OCI-LY1 (cell line): ENCODE data around the gene FYN.

Source experiments
- H2AFZ ChIP-seq: fragments of 200-600 bp; sonication (generic), shearing (Covaris generic); 2 replicates; pipeline ENCODE4 v1.6.0; 2014; ENCODE audit warnings: antibody characterized with exemption, mild to moderate bottlenecking, low read length
- H3F3A ChIP-seq: fragments of 200-600 bp; sonication (generic), shearing (Covaris generic); 2 replicates; pipeline ENCODE4 v1.6.0; 2014; ENCODE audit warnings: mild to moderate bottlenecking, antibody characterized with exemption, low read length, moderate library complexity; ENCODE audit not compliant: insufficient read depth
- H3K27ac ChIP-seq: fragments of 200-600 bp; sonication (generic); 2 replicates; pipeline ENCODE4 v1.5.1; 2014; ENCODE audit warnings: low read length, mixed run types, mild to moderate bottlenecking, low read depth; ENCODE audit not compliant: poor library complexity, severe bottlenecking
- H3K27me3 ChIP-seq: fragments of 200-600 bp; sonication (generic); 2 replicates; pipeline ENCODE4 v1.6.0; 2014; ENCODE audit warnings: antibody characterized with exemption, mild to moderate bottlenecking, low read length, moderate library complexity; ENCODE audit not compliant: insufficient read depth
- H3K36me3 ChIP-seq: fragments of 200-600 bp; sonication (generic); 2 replicates; pipeline ENCODE4 v1.6.1; 2014; ENCODE audit warnings: mild to moderate bottlenecking, antibody characterized with exemption, low read length, moderate library complexity, mixed read lengths; ENCODE audit not compliant: insufficient read depth
- H3K4me1 ChIP-seq: fragments of 200-600 bp; sonication (generic); 2 replicates; pipeline ENCODE4 v1.5.1; 2014; ENCODE audit warnings: mild to moderate bottlenecking, low read length, moderate library complexity; ENCODE audit not compliant: insufficient read depth, severe bottlenecking
- H3K4me2 ChIP-seq: fragments of 200-600 bp; sonication (generic), shearing (Covaris generic); 2 replicates; pipeline ENCODE4 v1.6.1; 2014; ENCODE audit warnings: low read length
- H3K4me3 ChIP-seq: fragments of 200-600 bp; sonication (generic); 2 replicates; pipeline ENCODE4 v1.5.1; 2014; ENCODE audit warnings: low read length, low read depth, mild to moderate bottlenecking, mixed read lengths; ENCODE audit not compliant: poor library complexity, severe bottlenecking
- H3K79me2 ChIP-seq: fragments of 200-600 bp; shearing (Covaris generic); 2 replicates; pipeline ENCODE4 v1.6.1; 2016; ENCODE audit warnings: mixed run types, low read length, mixed read lengths; ENCODE audit not compliant: insufficient read depth
- H3K9ac ChIP-seq: fragments of 200-600 bp; sonication (generic), shearing (Covaris generic); 2 replicates; pipeline ENCODE4 v1.6.1; 2014; ENCODE audit warnings: mild to moderate bottlenecking, low read length, mixed read lengths
- H3K9me2 ChIP-seq: fragments of 200-600 bp; sonication (generic), shearing (Covaris generic); 2 replicates; pipeline ENCODE4 v1.6.1; 2014; ENCODE audit warnings: low read depth, mild to moderate bottlenecking, low read length, mixed read lengths
- H3K9me3 ChIP-seq: fragments of 200-600 bp; shearing (Covaris generic); 2 replicates; pipeline ENCODE4 v1.6.1; 2014; ENCODE audit warnings: low read length, mixed read lengths
- H4K20me1 ChIP-seq: fragments of 200-600 bp; sonication (generic), shearing (Covaris generic); 2 replicates; pipeline ENCODE4 v1.6.0; 2016; ENCODE audit warnings: mild to moderate bottlenecking, low read length; ENCODE audit not compliant: insufficient read depth
- CTCF ChIP-seq: fragments of 200-600 bp; sonication (generic), shearing (Covaris generic); IDR thresholded peaks from 2 replicates; pipeline ENCODE4 v1.5.1; 2017; ENCODE audit warnings: mild to moderate bottlenecking, antibody characterized with exemption, low read length, moderate library complexity, mixed read lengths
- EZH2 ChIP-seq: fragments of 200-600 bp; sonication (generic), shearing (Covaris generic); IDR thresholded peaks from 2 replicates; pipeline ENCODE4 v1.8.0; 2017; ENCODE audit warnings: borderline replicate concordance, mixed run types, mild to moderate bottlenecking, antibody characterized with exemption, low read length, moderate library complexity, mixed read lengths

The FYN gene

GRCh38 chr6:111734068-111735061 lies 138.9 kb downstream of the FYN start:
- Histone ChIP-seq H3K4me1 (no peaks in the 10 kb centered on the region), H3K27ac (no peak overlapping the region), H2AFZ (no peak overlapping the region), H3K9me2 (no peaks in the 10 kb centered on the region), H3K4me2 (no peak overlapping the region), H3F3A (no peaks in the 10 kb centered on the region), H3K27me3 (0 out of 2 replicates have a peak, but pooled peaks cover 4% of the 10 kb centered on the region), H4K20me1 (no peaks in the 10 kb centered on the region), H3K9me3 (no peaks in the 10 kb centered on the region), H3K79me2 (no peaks in the 10 kb centered on the region), H3K4me3 (no peak overlapping the region), H3K9ac (no peak overlapping the region), H3K36me3 (no peaks in the 10 kb centered on the region)
- TF ChIP-seq CTCF (no peak), EZH2 (no peak)

- Histone ChIP-seq H3K27ac (no peak overlapping the region), H3K9me3 (no peaks in the 10 kb centered on the region)
Measured at GRCh38 chr6:111732390-111732789, 140.9 kb downstream of the FYN start.

GRCh38 chr6:111731456-111732195 lies 141.6 kb downstream of the FYN start:
- H2AFZ ChIP-seq, result no peak overlapping the region
- 0 out of 2 replicates have a peak, but pooled peaks cover 4% of the 10 kb centered on the region for H3K27me3 ChIP-seq
- H3K9ac ChIP-seq, result no peak overlapping the region
- no peaks in the 10 kb centered on the region for H3F3A ChIP-seq
- no peak for TF ChIP-seq EZH2
- no peak for TF ChIP-seq CTCF
- H3K36me3 ChIP-seq, result no peaks in the 10 kb centered on the region
- H3K9me3 ChIP-seq, result no peaks in the 10 kb centered on the region
- H3K4me1 ChIP-seq, result no peaks in the 10 kb centered on the region
- no peaks in the 10 kb centered on the region for H3K79me2 ChIP-seq
- no peaks in the 10 kb centered on the region for H4K20me1 ChIP-seq
- H3K4me3 ChIP-seq, result no peak overlapping the region
- no peak overlapping the region for H3K27ac ChIP-seq
- H3K9me2 ChIP-seq, result no peaks in the 10 kb centered on the region
- no peak overlapping the region for H3K4me2 ChIP-seq

More at GRCh38 chr6:111732390-111732789, 140.9 kb downstream of the FYN start:
- no peak overlapping the region for H3K4me2 ChIP-seq
- TF ChIP-seq CTCF, result no peak
- TF ChIP-seq EZH2, result no peak
- H3K27me3 ChIP-seq, result 0 out of 2 replicates have a peak, but pooled peaks cover 4% of the 10 kb centered on the region
- H3K4me3 ChIP-seq, result no peak overlapping the region
- no peak overlapping the region for H2AFZ ChIP-seq
- no peaks in the 10 kb centered on the region for H3K79me2 ChIP-seq
- no peaks in the 10 kb centered on the region for H3F3A ChIP-seq
- no peaks in the 10 kb centered on the region for H3K36me3 ChIP-seq
- H3K9me2 ChIP-seq, result no peaks in the 10 kb centered on the region
- H3K9ac ChIP-seq, result no peak overlapping the region
- H4K20me1 ChIP-seq, result no peaks in the 10 kb centered on the region
- H3K4me1 ChIP-seq, result no peaks in the 10 kb centered on the region
